ENCODE measurements around the gene ZNF709. TPM values are rescaled to one million over a fixed set of nuclear protein-coding genes. Genes with fewer than 3 reads are reported as not detected.

ZNF709 gene
- total and polyA plus RNA-seq, 2 of the 13 experiments (the other 11 are each of a cell fraction or from before 2014, with no cell fraction given), result 1.5 to 3.9 TPM

DNA sequence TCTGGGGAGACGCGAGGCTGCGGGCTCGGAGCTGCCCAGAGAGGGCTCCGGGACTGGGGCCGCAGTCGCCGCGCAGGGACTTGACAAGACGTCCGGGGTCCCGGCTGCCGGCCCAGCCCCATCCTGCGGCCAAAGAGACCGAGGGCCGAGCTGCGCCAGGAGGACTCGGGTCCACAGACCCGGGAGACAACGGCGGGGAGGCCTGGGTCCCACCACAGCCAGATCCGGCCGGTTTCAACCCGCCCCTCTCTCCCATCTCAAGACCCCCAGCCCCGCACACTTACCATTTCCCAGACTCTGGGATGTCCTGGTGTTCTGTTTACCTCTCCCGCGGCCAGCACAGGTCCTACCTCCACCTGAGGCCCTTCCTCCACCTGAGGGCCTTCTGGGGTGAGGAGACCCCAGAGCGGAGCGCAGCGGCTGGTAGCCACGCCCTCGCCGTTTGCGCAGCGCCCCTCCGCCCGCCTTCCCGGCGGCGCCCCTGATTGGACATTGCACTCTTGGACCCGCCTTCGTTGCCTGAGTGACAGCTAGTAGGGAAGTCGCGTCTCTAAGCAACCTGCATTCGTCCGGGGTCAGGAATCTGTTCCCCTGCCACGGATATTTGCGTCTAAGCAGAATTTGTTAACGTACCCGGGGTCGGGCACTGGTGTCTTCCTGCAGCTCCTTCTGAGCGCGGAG is at the start of gene ZNF709 (continued):
- TF ChIP-seq, protein P1, sequence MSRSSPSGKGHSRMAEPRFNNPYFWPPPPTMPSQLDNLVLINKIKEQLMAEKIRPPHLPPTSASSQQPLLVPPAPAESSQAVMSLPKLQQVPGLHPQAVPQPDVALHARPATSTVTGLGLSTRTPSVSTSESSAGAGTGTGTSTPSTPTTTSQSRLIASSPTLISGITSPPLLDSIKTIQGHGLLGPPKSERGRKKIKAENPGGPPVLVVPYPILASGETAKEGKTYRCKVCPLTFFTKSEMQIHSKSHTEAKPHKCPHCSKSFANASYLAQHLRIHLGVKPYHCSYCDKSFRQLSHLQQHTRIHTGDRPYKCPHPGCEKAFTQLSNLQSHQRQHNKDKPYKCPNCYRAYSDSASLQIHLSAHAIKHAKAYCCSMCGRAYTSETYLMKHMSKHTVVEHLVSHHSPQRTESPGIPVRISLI (CRISPR knock-in tag; IDR thresholded peaks at IDR 0.05; ENCODE audit: borderline replicate concordance), result no peak
- TF ChIP-seq, protein P2, sequence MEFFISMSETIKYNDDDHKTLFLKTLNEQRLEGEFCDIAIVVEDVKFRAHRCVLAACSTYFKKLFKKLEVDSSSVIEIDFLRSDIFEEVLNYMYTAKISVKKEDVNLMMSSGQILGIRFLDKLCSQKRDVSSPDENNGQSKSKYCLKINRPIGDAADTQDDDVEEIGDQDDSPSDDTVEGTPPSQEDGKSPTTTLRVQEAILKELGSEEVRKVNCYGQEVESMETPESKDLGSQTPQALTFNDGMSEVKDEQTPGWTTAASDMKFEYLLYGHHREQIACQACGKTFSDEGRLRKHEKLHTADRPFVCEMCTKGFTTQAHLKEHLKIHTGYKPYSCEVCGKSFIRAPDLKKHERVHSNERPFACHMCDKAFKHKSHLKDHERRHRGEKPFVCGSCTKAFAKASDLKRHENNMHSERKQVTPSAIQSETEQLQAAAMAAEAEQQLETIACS (CRISPR knock-in tag; IDR thresholded peaks at IDR 0.05), result no peak
- TF ChIP-seq SRF (IDR thresholded peaks at IDR 0.05; ENCODE audit: low read depth, low read length) (no peak), ZSCAN29 (CRISPR knock-in tag; conservative IDR thresholded peaks at IDR 0.05) (peak; percentile 98), ZNF589 (CRISPR knock-in tag; conservative IDR thresholded peaks at IDR 0.05) (0 out of 2 replicates have a peak, but pooled peaks have one; percentile 36), ZFX (CRISPR knock-in tag; IDR thresholded peaks at IDR 0.05; ENCODE audit: low read depth) (peak; percentile 98), ZNF234 (CRISPR knock-in tag; conservative IDR thresholded peaks at IDR 0.05) (0 out of 2 replicates have a peak, but pooled peaks have one; percentile 80), ZMYM4 (CRISPR knock-in tag; IDR thresholded peaks at IDR 0.05) (peak; percentile 71), TCF12 (IDR thresholded peaks at IDR 0.05) (no peak), TCF12 (CRISPR knock-in tag; IDR thresholded peaks at IDR 0.05) (no peak), PPARG (CRISPR knock-in tag; conservative IDR thresholded peaks at IDR 0.05) (no peak), SAP130 (CRISPR knock-in tag; IDR thresholded peaks at IDR 0.05; ENCODE audit: low read depth) (peak; percentile 78), SP1 (IDR thresholded peaks at IDR 0.05) (no peak), SP1 (CRISPR knock-in tag; IDR thresholded peaks at IDR 0.05) (peak; percentile 78), REXO4 (CRISPR knock-in tag; IDR thresholded peaks at IDR 0.05; ENCODE audit: borderline replicate concordance) (no peak), ZNF780A (CRISPR knock-in tag; IDR thresholded peaks at IDR 0.05) (0 out of 2 replicates have a peak, but pooled peaks have one; percentile 72), EZH2 (conservative IDR thresholded peaks at IDR 0.05; ENCODE audit: low read depth, low read length) (no peak), CEBPB (IDR thresholded peaks at IDR 0.05; ENCODE audit: borderline replicate concordance, low read depth, low read length) (no peak), ZNF891 (CRISPR knock-in tag; IDR thresholded peaks at IDR 0.05) (peak; percentile 70; the same call in 1 of the 2 replicates), NCOA5 (CRISPR knock-in tag; IDR thresholded peaks at IDR 0.05) (no peak), ZNF619 (CRISPR knock-in tag; IDR thresholded peaks at IDR 0.05) (0 out of 2 replicates have a peak, but pooled peaks have one; percentile 54), ZC3H13 (CRISPR knock-in tag; IDR thresholded peaks at IDR 0.05) (peak; percentile 48; the same call in 1 of the 2 replicates), ZNF557 (CRISPR knock-in tag; IDR thresholded peaks at IDR 0.05) (no peak)
- TF ChIP-seq, protein P3, sequence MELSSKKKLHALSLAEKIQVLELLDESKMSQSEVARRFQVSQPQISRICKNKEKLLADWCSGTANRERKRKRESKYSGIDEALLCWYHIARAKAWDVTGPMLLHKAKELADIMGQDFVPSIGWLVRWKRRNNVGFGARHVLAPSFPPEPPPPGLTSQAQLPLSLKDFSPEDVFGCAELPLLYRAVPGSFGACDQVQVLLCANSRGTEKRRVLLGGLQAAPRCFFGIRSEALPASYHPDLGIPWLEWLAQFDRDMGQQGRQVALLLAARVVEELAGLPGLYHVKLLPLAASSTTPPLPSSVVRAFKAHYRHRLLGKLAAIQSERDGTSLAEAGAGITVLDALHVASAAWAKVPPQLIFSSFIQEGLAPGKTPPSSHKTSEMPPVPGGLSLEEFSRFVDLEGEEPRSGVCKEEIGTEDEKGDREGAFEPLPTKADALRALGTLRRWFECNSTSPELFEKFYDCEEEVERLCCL (CRISPR knock-in tag; IDR thresholded peaks at IDR 0.05; ENCODE audit: borderline replicate concordance), result no peak
- TF ChIP-seq, protein P4, sequence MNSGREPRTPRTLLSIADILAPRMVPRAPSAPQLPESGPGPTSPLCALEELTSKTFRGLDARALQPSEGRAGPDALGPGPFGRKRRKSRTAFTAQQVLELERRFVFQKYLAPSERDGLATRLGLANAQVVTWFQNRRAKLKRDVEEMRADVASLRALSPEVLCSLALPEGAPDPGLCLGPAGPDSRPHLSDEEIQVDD (CRISPR knock-in tag; IDR thresholded peaks at IDR 0.05; ENCODE audit: borderline replicate concordance), result peak; percentile 79; the same call in 1 of the 2 replicates
- TF ChIP-seq, protein P5, sequence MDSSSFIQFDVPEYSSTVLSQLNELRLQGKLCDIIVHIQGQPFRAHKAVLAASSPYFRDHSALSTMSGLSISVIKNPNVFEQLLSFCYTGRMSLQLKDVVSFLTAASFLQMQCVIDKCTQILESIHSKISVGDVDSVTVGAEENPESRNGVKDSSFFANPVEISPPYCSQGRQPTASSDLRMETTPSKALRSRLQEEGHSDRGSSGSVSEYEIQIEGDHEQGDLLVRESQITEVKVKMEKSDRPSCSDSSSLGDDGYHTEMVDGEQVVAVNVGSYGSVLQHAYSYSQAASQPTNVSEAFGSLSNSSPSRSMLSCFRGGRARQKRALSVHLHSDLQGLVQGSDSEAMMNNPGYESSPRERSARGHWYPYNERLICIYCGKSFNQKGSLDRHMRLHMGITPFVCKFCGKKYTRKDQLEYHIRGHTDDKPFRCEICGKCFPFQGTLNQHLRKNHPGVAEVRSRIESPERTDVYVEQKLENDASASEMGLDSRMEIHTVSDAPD (CRISPR knock-in tag; IDR thresholded peaks at IDR 0.05), result no peak
